ENCODE data around the gene PRKG1. TPM values are rescaled to one million over a fixed set of nuclear protein-coding genes. Genes with fewer than 3 reads are reported as not detected.

The PRKG1 gene
- total RNA-seq, 4 donors from 2014 or later, result 24.0 to 89.1 (median 45.7) TPM

- DNase-seq, result no peak
- no peak for TF ChIP-seq CTCF (IDR thresholded peaks at IDR 0.05)
- no peak for TF ChIP-seq POLR2A (IDR thresholded peaks at IDR 0.05)
Observed at GRCh38 chr10:51419196-51420093, 345.2 kb downstream of the PRKG1 start.

GRCh38 chr10:51421853-51422252 lies 347.6 kb downstream of the PRKG1 start:
- TF ChIP-seq POLR2A (IDR thresholded peaks at IDR 0.05), result no peak
- TF ChIP-seq CTCF (IDR thresholded peaks at IDR 0.05), result no peak
- Histone ChIP-seq H3K4me3 (no peak overlapping the region), H3K27ac (no peak overlapping the region)

More at GRCh38 chr10:51419196-51420093, 345.2 kb downstream of the PRKG1 start:
- no peaks in the 10 kb centered on the region for H3K4me1 ChIP-seq
- no peaks in the 10 kb centered on the region for H3K27me3 ChIP-seq
- no peak overlapping the region for H3K27ac ChIP-seq
- H3K9me3 ChIP-seq, result no peaks in the 10 kb centered on the region
- no peaks in the 10 kb centered on the region for H3K36me3 ChIP-seq
- no peak overlapping the region for H3K4me3 ChIP-seq

GRCh38 chr10:51422311-51423120 lies 348.2 kb downstream of the PRKG1 start:
- no peak overlapping the region for H3K4me3 ChIP-seq
- no peak overlapping the region for H3K27ac ChIP-seq
- no peaks in the 10 kb centered on the region for H3K9me3 ChIP-seq
- TF ChIP-seq POLR2A (IDR thresholded peaks at IDR 0.05) (no peak), CTCF (IDR thresholded peaks at IDR 0.05) (peak in 5 of 6 experiments; percentile 10 to 80 (median 76))
- peak; percentile 28 to 80 (median 48) for DNase-seq
- no peaks in the 10 kb centered on the region for H3K4me1 ChIP-seq
- no peaks in the 10 kb centered on the region for H3K36me3 ChIP-seq
- H3K27me3 ChIP-seq, result no peaks in the 10 kb centered on the region

More at GRCh38 chr10:51421853-51422252, 347.6 kb downstream of the PRKG1 start:
- Histone ChIP-seq H3K36me3 (no peaks in the 10 kb centered on the region), H3K9me3 (no peaks in the 10 kb centered on the region), H3K27me3 (no peaks in the 10 kb centered on the region), H3K4me1 (no peaks in the 10 kb centered on the region)
- DNase-seq, result no peak

- Histone ChIP-seq H3K4me1 (no peaks in the 10 kb centered on the region), H3K27me3 (no peaks in the 10 kb centered on the region), H3K4me3 (no peak overlapping the region), H3K9me3 (no peaks in the 10 kb centered on the region), H3K27ac (no peak overlapping the region), H3K36me3 (no peaks in the 10 kb centered on the region)
- no peak for TF ChIP-seq POLR2A (IDR thresholded peaks at IDR 0.05)
- TF ChIP-seq CTCF (IDR thresholded peaks at IDR 0.05), result no peak
- no peak for DNase-seq
Observed at GRCh38 chr10:51423121-51423452, 348.8 kb downstream of the PRKG1 start.

- H3K9me3 ChIP-seq, result no peaks in the 10 kb centered on the region
- DNase-seq, result no peak
- TF ChIP-seq CTCF (IDR thresholded peaks at IDR 0.05) (no peak), POLR2A (IDR thresholded peaks at IDR 0.05) (no peak)
Observed at GRCh38 chr10:51425431-51425830, 351.1 kb downstream of the PRKG1 start.

More at GRCh38 chr10:51425431-51425830, 351.1 kb downstream of the PRKG1 start:
- no peak overlapping the region for H3K4me3 ChIP-seq
- H3K27me3 ChIP-seq, result no peaks in the 10 kb centered on the region
- no peak overlapping the region for H3K27ac ChIP-seq
- no peaks in the 10 kb centered on the region for H3K36me3 ChIP-seq
- no peaks in the 10 kb centered on the region for H3K4me1 ChIP-seq

Data from Peyer's patch (tissue), 4 donors.